GM21825 (cell line): ENCODE measurements around the gene HIRIP3.
"Not testable (repeated sequence)": the region's sequence is repeated elsewhere in the genome, so short reads cannot be mapped to it uniquely, and the experiment has no call there.

Source experiments
- ATAC-seq: cut with Tn5 transposase; IDR thresholded peaks from one replicate; pipeline ENCODE4 v1.9.1; 2021; ENCODE audit warnings: mild to moderate bottlenecking, moderate library complexity; ENCODE audit not compliant: unreplicated experiment

The HIRIP3 gene

DNA sequence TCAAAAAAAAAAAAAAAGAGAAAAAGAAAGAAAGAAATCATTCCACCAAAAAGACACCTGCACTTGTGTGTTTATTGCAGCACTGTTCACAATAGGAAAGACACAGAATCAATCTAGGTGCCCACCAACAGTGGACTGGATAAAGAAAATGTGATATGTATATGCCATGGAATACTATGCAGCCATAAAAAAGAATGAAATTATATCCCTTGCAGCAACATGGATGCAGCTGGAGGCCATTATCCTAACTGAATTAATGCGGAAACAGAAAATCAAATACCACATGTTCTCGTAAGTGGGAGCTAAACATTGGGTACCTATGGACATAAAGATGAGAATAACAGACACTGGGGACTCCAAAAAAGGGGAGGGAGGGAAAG is 21.9 kb upstream of the HIRIP3 start:
- no peak for ATAC-seq

DNA sequence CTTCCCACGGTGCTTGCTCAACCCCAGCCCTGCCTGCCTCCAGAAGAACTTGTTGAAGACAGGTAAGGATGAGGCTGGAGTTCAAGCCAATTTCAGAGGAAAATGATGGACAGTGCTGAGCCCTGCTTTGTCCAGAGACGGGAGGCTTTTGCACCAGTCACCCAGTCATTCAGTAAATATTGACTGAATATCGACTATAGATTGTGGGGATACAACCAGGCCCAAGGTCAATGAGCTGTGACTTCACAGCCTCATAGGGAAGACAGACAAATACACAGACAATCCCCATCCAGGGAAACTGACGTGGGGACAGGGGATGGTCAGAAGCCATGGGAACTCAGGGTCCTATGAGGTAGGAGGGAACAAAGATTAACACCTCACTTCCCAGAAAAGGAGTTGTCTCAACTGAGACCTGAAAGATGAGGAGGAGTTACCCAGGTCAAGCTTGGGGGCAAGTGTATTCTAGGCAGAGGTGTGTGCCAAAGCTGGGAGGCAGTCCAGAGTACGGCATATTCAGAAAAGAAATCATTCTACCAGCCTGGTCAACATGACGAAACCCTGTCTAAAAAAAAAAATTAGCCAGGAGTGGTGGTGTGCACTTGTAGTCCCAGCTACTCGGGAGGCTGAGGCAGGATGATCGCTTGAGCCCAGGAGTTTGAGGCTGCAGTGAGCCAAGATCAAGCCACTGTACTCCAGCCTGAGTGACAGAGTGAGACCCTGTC is 21.3 kb upstream of the HIRIP3 start:
- no peak for ATAC-seq

DNA sequence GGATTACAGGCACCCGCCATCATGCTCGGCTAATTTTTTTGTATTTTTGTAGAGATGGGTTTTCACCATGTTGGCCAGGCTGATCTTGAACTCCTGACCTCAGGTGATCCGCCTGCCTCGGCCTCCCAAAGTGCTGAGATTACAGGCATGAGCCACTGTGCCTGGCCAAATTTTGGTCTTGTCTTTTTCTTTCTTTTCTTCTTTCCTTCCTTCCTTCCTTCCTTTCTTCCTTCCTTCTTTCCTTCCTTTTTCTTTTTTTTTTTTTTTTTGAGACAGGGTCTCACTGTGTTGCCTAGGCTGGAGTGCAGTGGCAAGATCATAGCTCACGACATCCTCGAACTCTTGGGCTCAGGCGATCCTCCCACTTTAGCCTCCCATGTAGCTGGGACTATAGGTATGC is 20.0 kb upstream of the HIRIP3 start:
- not testable (repeated sequence) for ATAC-seq

DNA sequence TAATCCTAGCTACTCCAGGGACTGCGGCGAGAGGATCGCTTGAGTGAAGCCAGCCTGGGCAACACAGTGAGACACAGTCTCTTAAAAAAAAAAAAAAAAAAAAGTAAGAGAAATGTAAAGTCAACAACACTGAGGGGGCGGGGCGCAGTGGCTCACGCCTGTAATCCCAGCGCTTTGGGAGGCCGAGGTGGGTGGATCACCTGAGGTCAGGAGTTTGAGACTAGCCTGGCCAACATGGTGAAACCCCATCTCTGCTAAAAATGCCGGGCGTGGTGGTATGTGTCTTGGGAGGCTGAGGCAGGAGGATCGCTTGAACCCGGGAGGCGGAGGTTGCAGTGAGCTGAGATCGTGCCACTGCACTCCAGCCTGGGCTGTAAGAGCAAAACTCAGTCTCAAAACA is 17.2 kb upstream of the HIRIP3 start:
- not testable (repeated sequence) for ATAC-seq

DNA sequence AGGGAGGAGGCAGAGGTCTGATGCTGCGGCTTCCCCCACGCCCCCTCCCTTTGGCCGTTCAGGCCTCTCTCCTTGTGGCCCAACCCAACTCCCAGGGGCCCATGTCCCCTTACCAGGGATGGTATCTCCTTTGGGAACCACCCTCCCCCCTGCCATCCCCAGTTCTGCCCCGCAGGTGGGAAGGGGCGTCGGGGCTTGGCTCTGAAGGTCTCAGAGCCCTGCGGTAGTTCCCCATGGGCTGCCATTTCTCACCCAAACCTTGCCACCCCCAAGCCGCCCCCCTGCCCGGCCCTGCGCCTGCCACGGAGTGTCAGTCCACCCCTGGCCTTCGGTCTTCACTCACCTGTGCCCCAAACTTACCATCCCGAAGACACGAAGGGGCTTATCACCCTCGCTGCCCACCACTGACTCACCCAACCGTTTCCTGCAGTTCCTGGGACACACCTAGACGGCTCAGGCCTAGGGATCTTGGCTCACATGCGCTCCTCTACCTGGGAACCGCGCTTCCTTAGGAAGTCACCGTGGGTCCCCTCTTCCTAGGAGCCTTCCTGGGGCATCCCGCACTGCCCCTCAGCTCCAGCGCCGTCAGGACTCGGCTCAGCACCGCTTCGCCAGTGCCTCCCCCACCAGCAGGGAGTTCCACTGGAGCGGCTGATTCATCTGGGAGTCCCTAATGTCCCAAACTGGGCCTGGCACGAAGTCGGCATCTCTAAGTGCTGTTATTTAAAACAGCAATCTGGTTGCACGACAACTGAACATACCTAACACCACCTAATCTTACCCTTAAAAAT is 16.5 kb upstream of the HIRIP3 start:
- no peak for ATAC-seq

DNA sequence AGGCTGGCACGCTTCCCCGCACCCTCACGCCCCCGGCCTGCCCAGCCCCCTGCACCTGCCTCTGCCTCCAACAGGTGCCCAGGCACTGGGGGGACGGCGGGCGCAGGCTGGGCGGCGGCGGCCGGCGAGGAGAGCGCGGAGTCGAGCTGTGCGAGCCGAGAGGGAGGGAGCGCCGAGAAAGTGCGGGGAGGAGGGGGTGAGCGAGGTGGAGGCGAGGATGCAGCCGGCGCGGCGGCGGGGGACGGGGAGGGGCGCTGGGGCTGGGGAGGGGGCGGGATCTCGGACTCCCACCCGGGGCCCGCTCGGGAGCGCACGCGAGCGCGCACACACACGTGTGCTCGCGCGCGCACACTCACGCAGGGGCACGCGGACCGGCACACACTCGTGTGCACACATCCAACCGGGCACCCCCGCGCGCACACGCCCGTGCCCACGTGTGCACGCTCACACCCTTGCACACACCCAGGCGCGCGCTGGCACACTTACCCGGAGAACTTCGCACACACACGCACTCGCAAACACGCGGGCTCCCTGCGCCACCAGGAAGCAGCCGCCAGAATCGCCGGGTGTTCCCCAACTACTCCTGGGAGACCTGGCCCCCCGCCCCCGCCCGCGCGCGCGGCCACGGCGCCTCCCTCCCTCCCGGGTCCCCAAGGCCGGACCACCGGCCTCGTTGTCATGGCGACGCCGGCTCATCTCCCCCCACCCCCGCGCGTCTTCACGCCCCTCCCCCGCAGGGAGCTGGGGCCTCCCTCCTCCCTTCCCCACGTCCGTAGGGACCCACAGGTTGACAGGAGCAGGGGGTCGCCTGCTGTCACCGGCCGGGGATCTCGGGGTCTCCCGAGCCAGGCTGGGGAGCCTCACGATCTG is 15.7 kb upstream of the HIRIP3 start, which contains the start of gene DOC2A:
DOC2A (minus strand) TSS at position 184 of the 870 bp plus-strand sequence. CDS start 805 bp downstream, outside the sequence.
- no peak for ATAC-seq

DNA sequence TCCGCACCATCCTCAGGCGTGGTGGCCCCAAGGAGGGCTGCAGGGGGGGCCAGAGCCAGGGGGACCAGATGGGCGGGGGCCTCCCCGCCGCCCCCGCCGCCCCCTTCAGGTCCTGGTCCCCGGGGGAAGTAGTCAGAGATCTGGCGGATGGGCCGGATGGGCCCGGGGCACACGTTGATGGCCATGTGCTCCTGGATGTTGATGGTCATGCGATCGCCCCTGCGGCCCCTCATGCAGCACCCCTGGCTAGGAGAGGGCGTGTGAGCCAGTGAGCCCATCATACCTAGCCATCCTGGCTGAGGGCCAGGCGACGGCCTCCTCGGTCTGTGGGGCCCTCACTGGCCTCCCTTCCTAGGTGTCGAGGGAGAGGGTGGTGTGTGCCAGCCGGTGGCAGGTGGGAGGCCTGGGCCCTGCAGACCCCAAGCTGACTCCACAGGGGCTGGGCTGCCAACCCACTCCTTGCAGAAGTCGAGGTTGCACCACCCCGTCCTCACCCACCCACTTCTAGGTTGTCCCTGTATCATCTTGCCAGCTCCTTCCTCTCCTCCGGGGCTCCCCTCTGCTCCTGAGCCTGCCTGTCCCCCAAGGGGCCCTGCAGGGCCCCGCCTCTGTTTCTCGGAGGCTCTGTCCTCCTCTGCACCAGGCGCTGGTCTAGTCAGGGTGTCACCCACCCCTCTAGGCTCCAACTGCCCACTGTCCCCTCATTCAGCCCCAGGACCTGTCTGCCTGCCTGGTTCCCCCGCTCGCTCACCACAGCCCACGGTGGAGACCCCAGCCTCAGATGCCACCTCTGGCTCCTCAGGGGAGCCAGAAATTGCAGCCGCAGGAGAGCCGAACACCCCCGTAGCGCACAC is 14.8 kb upstream of the HIRIP3 start:
- no peak for ATAC-seq

DNA sequence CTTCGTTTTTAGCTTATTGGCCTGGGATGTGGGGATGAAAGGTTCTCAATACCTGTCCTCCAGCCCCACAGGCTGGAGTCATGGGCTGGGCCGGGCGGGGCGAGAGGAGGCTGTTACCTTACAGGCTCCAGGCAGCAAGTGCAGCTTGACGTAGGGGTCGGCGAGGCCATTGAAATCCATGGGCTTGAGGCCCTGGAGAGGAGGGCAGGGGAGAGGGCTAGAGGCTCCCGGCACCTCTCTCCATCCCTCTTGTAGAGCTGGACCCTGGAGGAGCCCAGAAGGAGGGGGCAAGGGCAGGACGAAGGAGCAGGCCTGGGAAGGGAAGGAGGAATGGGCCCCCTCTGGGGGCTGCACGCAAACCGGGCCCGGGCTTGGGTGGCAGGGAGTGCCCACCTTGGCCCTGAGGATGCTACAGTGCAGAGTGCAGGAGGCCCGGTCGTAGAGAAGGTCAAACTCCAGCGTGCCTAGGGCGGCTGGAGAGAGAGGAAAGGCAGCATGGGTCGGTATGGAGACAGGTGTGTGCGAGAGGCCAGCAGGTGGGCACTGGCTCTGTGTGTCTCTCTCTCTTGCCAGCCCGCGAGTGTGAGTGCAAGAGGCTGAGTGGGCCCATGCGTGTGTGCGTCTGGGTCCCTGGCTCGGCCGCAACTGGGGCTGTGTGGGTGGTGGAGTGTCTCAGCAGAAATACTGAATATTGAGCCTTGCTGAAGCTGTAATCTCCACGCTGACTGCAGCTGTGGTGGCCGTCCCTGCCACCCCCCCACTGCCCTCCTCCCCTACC is 13.9 kb upstream of the HIRIP3 start:
- ATAC-seq = no peak

DNA sequence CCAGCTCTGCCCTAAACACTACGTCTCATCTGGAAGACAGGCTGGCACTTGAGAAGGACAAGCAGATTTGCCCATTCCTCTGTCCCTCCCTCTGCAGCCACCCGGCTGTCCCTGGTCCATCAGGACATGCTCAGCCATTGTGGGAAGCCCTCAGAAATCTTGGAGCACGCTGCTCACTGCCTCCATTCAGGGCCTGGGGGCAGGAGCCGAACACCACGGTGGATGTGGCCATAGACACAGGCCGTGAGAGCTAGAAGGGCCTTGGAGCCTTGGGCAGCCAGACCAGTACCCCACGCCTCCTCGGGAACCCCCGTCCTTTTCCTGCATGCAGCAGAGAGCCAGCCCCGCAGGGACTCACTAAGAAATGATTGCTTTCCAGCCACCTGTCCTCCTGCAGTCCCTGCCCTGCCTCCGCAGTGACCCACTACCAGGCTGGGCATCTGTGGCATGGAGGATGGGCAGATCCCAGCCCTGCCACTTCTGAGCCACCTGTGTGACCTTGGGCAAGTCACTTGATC is 12.0 kb upstream of the HIRIP3 start:
- ATAC-seq = no peak

DNA sequence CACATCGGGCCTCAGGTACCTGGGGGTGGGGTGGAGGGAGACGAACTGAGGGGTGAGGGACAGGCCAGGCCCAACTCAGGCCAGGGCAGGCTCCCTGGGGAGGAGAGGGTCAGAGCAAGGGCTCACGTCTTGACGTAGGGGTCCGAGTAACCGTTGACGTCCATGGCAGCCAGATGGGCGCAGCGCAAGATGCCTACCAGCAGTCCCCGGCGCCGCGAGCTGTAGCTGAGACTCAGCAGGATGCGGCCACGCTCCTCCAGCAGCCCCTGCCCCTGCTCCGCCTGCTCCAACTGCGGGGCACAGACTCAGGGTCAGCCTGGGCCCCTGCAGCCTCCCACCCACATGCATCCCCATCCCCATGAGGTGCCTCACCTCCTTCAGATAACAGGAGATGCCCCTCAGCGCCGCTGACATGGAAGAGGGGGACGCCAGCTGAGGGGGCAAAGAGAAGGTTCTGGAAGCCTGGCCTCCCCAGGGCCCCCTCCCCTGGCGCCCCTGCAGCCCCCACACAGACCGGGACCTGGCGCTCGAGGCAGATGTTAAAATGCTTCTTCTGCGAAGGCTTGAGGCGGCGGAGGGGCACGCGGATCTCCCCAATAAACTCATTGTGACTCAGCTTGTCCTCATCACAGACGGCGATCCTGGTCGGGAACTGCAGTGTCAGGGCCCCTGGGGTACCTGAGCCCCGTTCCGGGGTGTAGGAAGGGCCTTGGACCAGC is 11.4 kb upstream of the HIRIP3 start:
- ATAC-seq = no peak

DNA sequence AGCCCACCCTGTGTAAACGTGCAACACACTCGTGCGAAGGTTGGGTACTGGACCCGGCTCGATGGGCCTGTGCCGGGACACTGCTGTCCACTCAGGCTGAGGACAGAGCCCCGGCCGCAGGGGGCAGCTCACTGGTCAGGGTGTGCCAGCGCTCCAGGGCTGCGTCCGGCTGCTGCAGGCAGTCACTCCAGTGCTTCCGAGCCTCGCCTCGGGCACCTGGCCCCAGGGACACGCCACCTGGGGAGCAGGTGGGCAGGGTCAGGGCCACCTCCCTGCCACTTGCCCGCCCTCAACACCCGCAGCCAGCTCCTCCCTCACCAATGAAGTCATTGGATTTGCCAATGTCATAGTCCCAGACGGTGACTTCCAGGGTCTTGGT is 10.7 kb upstream of the HIRIP3 start:
- no peak for ATAC-seq

DNA sequence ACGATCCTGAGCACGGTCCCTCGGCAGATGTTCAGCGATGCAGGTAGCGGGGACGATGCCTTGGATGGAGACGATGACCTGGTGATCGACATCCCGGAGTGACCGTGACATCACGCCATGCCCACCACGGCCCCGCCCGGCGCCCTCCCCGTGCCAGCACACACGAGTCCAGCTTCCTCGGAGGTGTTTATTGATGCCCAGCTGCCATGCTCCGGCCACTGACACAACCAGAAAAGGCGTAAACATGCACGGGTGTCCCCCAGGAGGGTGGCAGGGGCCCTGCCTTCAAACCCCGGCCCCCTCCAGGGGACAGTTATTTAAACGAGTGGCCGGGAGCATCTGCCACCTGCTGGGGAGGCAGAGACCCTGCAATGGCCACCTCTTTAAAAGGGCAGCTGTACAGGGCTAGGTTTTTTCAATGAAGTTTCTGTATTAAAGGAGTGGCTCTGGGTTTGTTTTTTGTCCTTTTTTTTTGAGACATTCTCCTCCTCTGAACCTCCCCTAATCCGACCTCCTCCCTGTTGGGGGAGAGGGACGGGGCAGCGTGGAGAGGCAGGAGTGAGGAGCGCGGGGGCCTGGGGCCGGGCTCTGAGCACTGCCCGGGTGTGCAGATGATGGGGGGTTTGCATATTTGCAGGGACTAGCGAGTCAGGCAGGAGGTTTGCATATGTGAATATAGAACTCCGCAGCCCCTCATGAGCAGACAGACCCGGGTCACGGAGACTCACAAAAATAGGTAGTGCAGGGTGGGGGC is 10.1 kb upstream of the HIRIP3 start:
- ATAC-seq = no peak

DNA sequence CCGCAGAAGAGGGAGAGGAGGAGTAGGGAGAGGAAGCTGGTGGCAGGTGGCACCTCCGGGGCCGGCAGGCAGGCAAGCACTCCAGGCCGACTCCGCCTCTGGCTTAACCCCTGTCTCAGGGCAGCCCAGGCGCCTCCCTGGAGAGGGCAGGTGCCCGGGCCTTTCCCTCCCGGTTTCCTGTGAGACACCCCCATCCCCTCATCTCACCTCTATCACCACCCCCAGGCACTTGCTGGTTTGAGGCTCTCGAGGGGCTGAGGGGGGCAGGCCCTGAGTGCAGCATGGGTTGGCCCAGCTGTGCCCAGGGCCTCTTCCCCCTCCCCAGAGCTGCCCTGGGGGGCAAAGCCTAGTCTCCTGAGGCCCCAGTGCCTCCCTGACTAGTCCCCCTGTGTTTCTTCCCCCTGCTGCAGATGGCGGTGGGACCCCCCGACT is 9.4 kb upstream of the HIRIP3 start:
- no peak for ATAC-seq

DNA sequence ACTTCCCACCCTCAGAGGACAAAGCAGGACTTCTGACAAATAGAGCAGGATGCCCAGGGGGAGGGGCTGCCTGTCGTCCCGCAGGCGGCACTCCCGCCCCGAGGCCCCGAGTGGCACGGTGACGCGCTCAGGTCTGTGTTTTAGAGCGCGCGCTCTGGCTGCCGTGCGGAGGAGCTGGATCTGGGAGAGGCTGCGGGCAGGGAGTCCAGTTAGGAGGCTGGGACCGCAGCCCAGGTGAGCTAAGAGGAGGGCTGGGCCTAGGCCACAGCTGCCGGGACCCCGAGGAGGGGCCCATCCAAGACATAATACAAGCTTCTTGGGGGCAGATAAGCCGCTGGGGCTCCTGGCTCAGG is 9.0 kb upstream of the HIRIP3 start:
- no peak for ATAC-seq

DNA sequence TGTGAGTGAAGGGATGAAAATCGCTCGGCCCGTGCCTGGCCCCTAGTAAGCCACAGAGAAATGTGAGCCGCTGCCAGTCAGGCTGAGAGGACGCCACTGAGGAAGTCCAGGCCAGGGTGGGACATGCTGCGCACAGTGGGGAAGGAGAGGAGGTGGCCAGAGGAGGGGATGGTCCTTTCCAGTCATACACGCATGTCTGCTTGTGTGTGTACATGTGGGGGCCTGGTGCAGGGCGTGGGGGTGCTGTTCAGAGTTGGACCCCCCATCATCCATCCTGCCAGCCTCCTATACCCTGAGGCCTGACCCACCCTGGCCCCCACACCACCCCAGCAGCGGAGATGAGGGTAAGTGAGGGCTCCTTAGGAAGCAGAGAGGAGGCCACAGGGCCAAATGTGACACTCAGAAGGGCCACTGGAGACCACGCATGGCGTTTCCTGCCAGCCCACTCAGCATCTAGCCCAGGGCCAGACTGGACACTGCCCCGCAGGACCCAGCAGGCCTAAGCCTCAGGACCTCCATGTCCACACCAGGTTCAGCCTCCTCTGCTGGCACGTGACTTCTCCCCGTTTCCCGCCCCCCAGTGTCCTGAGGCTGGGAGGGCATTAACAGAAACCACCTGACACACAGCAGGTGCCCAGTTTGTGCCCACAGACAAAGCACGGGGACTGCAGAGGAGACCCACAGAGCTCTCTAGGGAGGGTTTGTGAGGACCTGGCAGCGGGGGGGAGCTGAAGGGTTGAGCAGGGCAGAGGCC is 8.4 kb upstream of the HIRIP3 start:
- ATAC-seq = no peak

DNA sequence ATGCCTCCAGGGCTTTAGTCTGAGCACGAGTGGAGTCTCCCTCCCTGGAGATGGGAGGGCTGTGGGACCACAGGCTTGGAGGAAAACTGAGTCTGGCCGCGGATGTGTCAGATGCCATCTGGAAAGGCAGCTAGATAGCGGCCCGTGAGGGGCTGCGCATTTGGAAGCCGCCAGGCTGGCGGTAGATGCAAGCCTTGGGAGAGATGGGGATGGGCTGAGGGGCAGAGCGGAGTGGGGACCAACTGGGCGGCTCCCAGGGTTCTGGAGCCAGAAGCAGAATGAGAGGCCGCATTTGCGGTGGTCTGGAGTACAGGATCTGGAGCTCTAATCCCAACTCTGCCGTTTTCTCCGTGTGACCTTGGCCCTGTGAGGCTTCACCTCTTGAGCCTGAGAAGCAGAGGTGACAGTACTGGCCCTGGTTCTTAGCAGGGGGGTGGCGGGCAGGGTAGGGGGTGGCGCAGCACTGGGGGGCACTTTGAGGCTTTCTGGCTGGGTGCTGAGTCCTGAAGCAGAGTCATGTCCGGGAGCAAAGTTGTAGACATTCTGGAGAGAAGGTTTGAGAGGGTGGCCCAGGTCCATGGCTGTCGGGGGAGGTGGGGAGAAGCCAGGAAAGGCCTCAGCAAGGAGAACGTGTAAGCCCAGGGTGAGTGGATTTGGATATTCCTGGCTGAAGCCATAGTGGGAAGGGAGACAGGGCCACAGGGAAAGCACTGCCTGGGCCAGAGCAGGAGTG is 7.4 kb upstream of the HIRIP3 start:
- no peak for ATAC-seq
